DOHH2 (cell line): ENCODE measurements around the gene FRMD8.

Source experiments
- H3F3A ChIP-seq: fragments of 200-600 bp; sonication (generic), shearing (Covaris generic); 2 replicates; pipeline ENCODE4 v1.6.0; 2016; ENCODE audit warnings: antibody characterized with exemption, mild to moderate bottlenecking; ENCODE audit not compliant: control insufficient read depth, insufficient read depth
- H3K27ac ChIP-seq: fragments of 200-600 bp; sonication (generic); 2 replicates; pipeline ENCODE4 v1.5.1; 2014; ENCODE audit warnings: low read depth, mild to moderate bottlenecking, low read length, moderate library complexity
- H3K27me3 ChIP-seq: fragments of 200-600 bp; sonication (generic); 2 replicates; pipeline ENCODE4 v1.6.1; 2014; ENCODE audit warnings: mild to moderate bottlenecking, low read length, mixed read lengths; ENCODE audit not compliant: control insufficient read depth
- H3K36me3 ChIP-seq: fragments of 200-600 bp; sonication (generic); 2 replicates; pipeline ENCODE4 v1.6.1; 2014; ENCODE audit warnings: mild to moderate bottlenecking, low read length, moderate library complexity, mixed read lengths; ENCODE audit not compliant: control insufficient read depth
- H3K4me1 ChIP-seq: fragments of 200-600 bp; sonication (generic); 2 replicates; pipeline ENCODE4 v1.6.1; 2014; ENCODE audit warnings: mild to moderate bottlenecking, low read length, mixed read lengths; ENCODE audit not compliant: control insufficient read depth
- H3K4me2 ChIP-seq: fragments of 200-600 bp; sonication (generic); 2 replicates; pipeline ENCODE4 v1.6.0; 2014; ENCODE audit warnings: mild to moderate bottlenecking, low read length, moderate library complexity
- H3K4me3 ChIP-seq: fragments of 200-600 bp; sonication (generic); 2 replicates; pipeline ENCODE4 v1.5.1; 2014; ENCODE audit warnings: mild to moderate bottlenecking, low read length, mixed read lengths
- H3K79me2 ChIP-seq: fragments of 200-600 bp; sonication (generic); 2 replicates; pipeline ENCODE4 v1.6.1; 2014; ENCODE audit warnings: mild to moderate bottlenecking, low read length, mixed read lengths; ENCODE audit not compliant: control insufficient read depth
- H3K9me2 ChIP-seq: fragments of 200-600 bp; sonication (generic); replicated peaks from 2 replicates; pipeline ENCODE4 v1.6.1; 2014; ENCODE audit warnings: mild to moderate bottlenecking, low read length, mixed read lengths; ENCODE audit not compliant: control insufficient read depth
- H3K9me3 ChIP-seq: fragments of 200-600 bp; sonication (generic); 2 replicates; pipeline ENCODE4 v1.6.1; 2014; ENCODE audit warnings: antibody characterized with exemption, low read length, mixed read lengths; ENCODE audit not compliant: control insufficient read depth, insufficient read depth
- H4K20me1 ChIP-seq: fragments of 200-600 bp; sonication (generic); 2 replicates; pipeline ENCODE4 v1.6.0; 2014; ENCODE audit warnings: low read depth, mild to moderate bottlenecking, antibody characterized with exemption, low read length, moderate library complexity; ENCODE audit not compliant: control insufficient read depth, insufficient read depth
- EZH2phosphoT487 ChIP-seq: fragments of 200-600 bp; sonication (generic); IDR thresholded peaks from 2 replicates; pipeline ENCODE4 v1.6.1; 2017; ENCODE audit warnings: borderline replicate concordance, mild to moderate bottlenecking, antibody characterized with exemption, low read length, moderate library complexity, mixed read lengths
- TF ChIP-seq, protein P1 (sequence below): fragments of 200-600 bp; sonication (generic); IDR thresholded peaks from one replicate; pipeline ENCODE4 v1.5.1; 2014; ENCODE audit warnings: antibody characterized with exemption, mild to moderate bottlenecking, low read depth, low read length; ENCODE audit not compliant: poor library complexity, severe bottlenecking

The FRMD8 gene

DNA sequence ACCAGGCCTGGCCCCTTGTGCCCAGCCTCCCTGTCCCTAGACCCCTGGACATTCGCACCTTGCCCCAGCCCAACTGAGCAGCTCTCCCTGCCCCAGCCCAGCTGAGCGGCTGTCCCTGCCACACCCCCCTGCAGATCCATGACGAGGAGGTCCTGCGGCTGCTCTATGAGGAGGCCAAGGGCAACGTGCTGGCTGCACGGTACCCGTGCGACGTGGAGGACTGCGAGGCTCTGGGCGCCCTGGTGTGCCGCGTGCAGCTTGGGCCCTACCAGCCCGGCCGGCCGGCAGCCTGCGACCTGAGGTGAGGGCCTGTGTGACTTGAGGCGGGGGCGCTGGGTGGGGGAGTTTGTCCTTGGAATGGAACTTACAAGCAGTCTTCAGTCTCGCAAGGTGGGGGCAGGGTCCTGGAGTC lies 7.7 kb downstream of the FRMD8 start:
- Histone ChIP-seq H3K79me2 (peaks cover 36% of the 10 kb centered on the region), H3K4me1 (peaks cover 24% of the 10 kb centered on the region), H3K27me3 (no peaks in the 10 kb centered on the region), H3K4me3 (no peak overlapping the region), H3K27ac (no peak overlapping the region), H3F3A (no peaks in the 10 kb centered on the region), H3K9me3 (no peaks in the 10 kb centered on the region), H4K20me1 (0 out of 2 replicates have a peak, but pooled peaks cover 3% of the 10 kb centered on the region), H3K36me3 (peaks cover 52% of the 10 kb centered on the region), H3K4me2 (no peak overlapping the region), H3K9me2 (no peaks in the 10 kb centered on the region)
- TF ChIP-seq, protein P1, sequence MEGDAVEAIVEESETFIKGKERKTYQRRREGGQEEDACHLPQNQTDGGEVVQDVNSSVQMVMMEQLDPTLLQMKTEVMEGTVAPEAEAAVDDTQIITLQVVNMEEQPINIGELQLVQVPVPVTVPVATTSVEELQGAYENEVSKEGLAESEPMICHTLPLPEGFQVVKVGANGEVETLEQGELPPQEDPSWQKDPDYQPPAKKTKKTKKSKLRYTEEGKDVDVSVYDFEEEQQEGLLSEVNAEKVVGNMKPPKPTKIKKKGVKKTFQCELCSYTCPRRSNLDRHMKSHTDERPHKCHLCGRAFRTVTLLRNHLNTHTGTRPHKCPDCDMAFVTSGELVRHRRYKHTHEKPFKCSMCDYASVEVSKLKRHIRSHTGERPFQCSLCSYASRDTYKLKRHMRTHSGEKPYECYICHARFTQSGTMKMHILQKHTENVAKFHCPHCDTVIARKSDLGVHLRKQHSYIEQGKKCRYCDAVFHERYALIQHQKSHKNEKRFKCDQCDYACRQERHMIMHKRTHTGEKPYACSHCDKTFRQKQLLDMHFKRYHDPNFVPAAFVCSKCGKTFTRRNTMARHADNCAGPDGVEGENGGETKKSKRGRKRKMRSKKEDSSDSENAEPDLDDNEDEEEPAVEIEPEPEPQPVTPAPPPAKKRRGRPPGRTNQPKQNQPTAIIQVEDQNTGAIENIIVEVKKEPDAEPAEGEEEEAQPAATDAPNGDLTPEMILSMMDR = no peak
- no peak for TF ChIP-seq EZH2phosphoT487

DNA sequence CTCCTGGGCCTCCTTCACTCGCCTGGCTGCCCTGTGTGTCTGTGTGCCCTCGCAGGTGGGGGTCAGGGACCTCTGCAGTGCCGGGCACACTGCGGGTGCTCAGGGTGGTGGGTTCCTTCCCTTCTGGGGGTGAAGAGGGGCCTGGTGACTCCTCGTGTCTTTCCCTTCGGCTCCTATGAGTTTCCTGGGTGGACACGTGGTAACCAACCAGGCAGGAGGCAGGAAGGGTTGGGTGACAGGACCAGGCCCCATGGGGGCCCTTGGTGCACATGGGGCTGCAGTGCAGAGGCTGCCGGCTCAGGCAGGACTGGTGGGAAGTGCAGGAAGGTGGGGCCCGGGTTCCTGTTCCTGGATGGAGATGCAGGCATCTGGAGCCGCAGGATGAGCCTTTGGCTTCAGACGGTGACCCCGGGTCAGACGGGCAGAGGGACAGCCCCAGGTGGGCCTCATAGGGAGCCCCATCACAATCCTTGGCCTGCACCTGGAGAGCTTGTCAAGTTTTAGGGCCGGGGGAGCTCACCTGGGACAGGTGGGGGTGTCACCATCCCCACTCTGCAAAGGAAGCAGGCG lies 9.6 kb downstream of the FRMD8 start:
- H3K27ac ChIP-seq = no peak overlapping the region
- H3K4me1 ChIP-seq = peaks cover 11% of the 10 kb centered on the region
- H3F3A ChIP-seq = no peaks in the 10 kb centered on the region
- peaks cover 17% of the 10 kb centered on the region for H3K79me2 ChIP-seq
- H3K27me3 ChIP-seq = no peaks in the 10 kb centered on the region
- no peak for TF ChIP-seq EZH2phosphoT487
- TF ChIP-seq, protein P1 = no peak
- peaks cover 54% of the 10 kb centered on the region for H3K36me3 ChIP-seq
- no peaks in the 10 kb centered on the region for H3K9me2 ChIP-seq
- H3K9me3 ChIP-seq = no peaks in the 10 kb centered on the region
- H3K4me3 ChIP-seq = no peak overlapping the region
- H4K20me1 ChIP-seq = no peaks in the 10 kb centered on the region
- H3K4me2 ChIP-seq = no peak overlapping the region

DNA sequence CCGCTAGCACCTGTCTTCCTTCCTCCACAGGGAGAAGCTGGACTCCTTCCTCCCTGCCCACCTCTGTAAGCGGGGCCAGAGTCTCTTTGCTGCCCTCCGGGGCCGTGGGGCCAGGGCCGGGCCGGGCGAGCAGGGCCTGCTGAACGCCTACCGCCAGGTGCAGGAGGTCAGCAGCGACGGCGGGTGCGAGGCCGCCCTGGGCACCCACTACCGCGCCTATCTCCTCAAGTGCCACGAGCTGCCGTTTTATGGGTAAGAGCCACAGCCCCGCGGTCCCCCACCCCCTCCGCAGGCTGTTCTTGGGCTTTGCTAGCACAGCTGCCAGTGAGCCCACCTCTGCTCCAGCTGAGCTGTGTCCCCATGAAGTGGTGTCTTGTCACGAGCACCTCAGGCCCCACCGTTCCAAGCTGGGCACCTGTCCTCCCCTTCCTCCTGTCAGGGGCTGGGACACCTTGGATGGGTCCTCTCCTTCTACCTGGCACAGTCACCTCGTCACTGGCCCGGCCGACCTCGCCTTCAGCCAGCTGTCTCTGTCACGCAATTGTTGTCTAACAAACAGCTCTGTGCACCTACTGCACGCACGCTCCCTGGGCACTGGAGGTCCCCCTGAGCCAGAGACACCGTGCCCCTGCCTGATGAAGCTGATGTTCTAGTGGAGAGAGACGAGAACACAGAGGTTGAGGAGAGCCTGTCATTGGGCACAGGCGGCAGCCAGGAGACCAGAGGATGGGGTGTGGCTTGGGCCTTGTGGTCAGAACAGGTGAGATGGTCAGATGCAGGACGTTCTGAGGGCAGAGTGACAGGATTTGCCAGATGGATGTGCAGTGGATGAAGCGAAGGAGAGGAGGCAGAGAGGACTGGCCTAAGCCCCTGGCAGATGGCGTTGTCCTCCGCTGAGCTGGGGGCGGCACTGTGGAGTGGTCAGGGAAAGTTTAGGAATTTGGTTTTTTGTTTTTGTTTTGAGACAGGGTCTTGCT lies 10.6 kb downstream of the FRMD8 start:
- H3K36me3 ChIP-seq = peaks cover 55% of the 10 kb centered on the region

More for the DNA sequence above, 10.6 kb downstream of the FRMD8 start:
- H3K9me2 ChIP-seq = no peaks in the 10 kb centered on the region
- H3K4me1 ChIP-seq = peaks cover 10% of the 10 kb centered on the region
- peaks cover 11% of the 10 kb centered on the region for H3K79me2 ChIP-seq
- no peaks in the 10 kb centered on the region for H4K20me1 ChIP-seq
- no peak for TF ChIP-seq EZH2phosphoT487
- TF ChIP-seq, protein P1 = no peak
- H3K4me3 ChIP-seq = no peak overlapping the region
- H3K4me2 ChIP-seq = no peak overlapping the region
- H3K9me3 ChIP-seq = no peaks in the 10 kb centered on the region
- H3K27me3 ChIP-seq = no peaks in the 10 kb centered on the region
- no peaks in the 10 kb centered on the region for H3F3A ChIP-seq
- no peak overlapping the region for H3K27ac ChIP-seq
